ENCODE results near the gene MED25. TPM values are rescaled to one million over a fixed set of nuclear protein-coding genes. Genes with fewer than 3 reads are reported as not detected.

The MED25 gene
- total and polyA plus RNA-seq, 2 of the 4 experiments (the other 2 are of a cell fraction), result 4.7 to 38.5 TPM

DNA sequence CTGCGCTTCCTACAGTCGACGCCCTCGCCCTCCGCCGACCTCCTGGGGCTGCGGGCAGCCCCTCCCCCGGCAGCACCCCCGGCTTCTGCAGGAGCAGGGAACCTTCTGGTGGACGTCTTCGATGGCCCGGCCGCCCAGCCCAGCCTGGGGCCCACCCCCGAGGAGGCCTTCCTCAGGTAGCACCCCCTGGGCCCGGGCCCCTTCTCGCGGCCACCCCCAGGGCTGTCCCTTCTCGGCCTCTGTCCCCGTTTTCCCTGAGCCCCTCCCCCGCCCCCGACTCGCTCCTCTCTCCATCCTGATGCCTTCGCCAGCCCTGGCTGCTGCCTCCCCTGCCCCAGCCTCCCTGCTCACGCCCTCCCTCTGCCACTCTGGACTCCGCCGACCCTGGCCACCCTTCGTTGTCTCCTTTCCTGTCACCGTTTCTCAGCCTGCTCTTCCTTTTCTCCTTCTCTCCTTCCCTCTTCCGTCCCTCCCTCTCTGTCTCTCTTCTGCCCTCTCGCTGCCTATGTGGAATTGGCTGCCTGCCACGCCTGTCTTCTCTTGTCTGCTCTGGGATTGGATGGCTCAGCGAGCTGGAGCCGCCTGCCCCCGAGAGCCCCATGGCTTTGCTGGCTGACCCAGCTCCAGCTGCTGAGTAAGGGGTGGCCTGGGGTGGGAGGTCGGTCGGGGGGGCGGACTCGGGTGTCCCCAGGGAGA is 16.0 kb upstream of the MED25 start (continued):
- TF ChIP-seq NFE2L2 (IDR thresholded peaks at IDR 0.05; ENCODE audit: low read depth, low read length) (no peak), SMC3 (IDR thresholded peaks at IDR 0.05; ENCODE audit: low read depth, low read length) (no peak)

- Histone ChIP-seq H2AFZ (replicated peaks; ENCODE audit: low read length, poor library complexity) (peak overlapping the region; percentile 98), H3K4ac (ENCODE audit: low read depth, low read length) (0 out of 2 replicates have a peak overlapping the region, but pooled peaks have one; percentile 4), H3K36me3 (ENCODE audit: control insufficient read depth, insufficient read depth, low read length) (peaks cover 61% of the 10 kb centered on the region), H3K9ac (ENCODE audit: low read depth, low read length) (no peak overlapping the region), H3K4me1 (ENCODE audit: control insufficient read depth, insufficient read depth, low read length) (no peaks in the 10 kb centered on the region; the same call in 1 of the 2 replicates), H4K8ac (ENCODE audit: low read depth in 2 of 2, low read length in 2 of 2) (peak overlapping the region in 1 of 2 experiments; percentile 26; a peak in 1 of 4 replicates), H3K23ac (ENCODE audit: low read depth, low read length) (no peak overlapping the region), H2BK120ac (ENCODE audit: low read depth, low read length) (no peak overlapping the region), H2AK9ac (replicated peaks; ENCODE audit: low read depth, low read length, poor library complexity) (peak overlapping the region; percentile 65), H4K5ac (ENCODE audit: low read depth, low read length) (no peak overlapping the region), H3K4me3 (ENCODE audit: insufficient read depth, low read depth, low read length) (no peak overlapping the region), H3K27ac (ENCODE audit: insufficient read depth, low read length) (no peak overlapping the region), H3K14ac (replicated peaks; ENCODE audit: low read depth, low read length) (no peak overlapping the region), H3K79me1 (ENCODE audit: low read depth in 1 of 2, low read length in 2 of 2) (peaks cover 0 to 20% of the 10 kb centered on the region in 2 experiments; a peak in 1 of 4 replicates), H4K20me1 (ENCODE audit: insufficient read depth, low read length) (peaks cover 7% of the 10 kb centered on the region), H3K9me1 (ENCODE audit: insufficient read depth, low read length) (no peaks in the 10 kb centered on the region), H3K27me3 (ENCODE audit: control insufficient read depth, insufficient read depth, low read length) (no peaks in the 10 kb centered on the region), H2BK5ac (ENCODE audit: low read depth, low read length, poor library complexity, severe bottlenecking) (no peak overlapping the region), H2AK5ac (ENCODE audit: low read depth, low read length) (peak overlapping the region; percentile 24; the same call in 1 of the 2 replicates), H4K91ac (ENCODE audit: insufficient read depth, low read depth, low read length) (no peak overlapping the region), H3K18ac (ENCODE audit: low read depth, low read length) (no peak overlapping the region), H3K4me2 (ENCODE audit: low read depth, low read length) (no peak overlapping the region), H2BK15ac (ENCODE audit: low read depth, low read length) (no peak overlapping the region), H3K56ac (ENCODE audit: extremely low read depth, insufficient read depth, low read length) (no peak overlapping the region), H2BK20ac (ENCODE audit: low read depth, low read length) (no peak overlapping the region), H3K9me3 (ENCODE audit: control insufficient read depth, insufficient read depth, low read length) (no peaks in the 10 kb centered on the region)
- no peak for DNase-seq
- BruUV-seq (replicated peaks), result no TSS peak
- dilution Hi-C loops (cut with HindIII; ENCODE audit: low sequenced_read_pairs, unreplicated experiment) (no loop called here), intact Hi-C loops (cut with micrococcal nuclease) (loop anchor here (5.0 kb wide), 1 partner anchor 111 kb away; the partner anchor contains the start of gene CPT1C), in situ Hi-C loops (cut with MboI; ENCODE audit: low sequenced_read_pairs) (no loop called here)
- ChIA-PET POLR2A (ENCODE audit: unreplicated experiment) (interaction anchor here (0.6 kb wide), 1 partner anchor 112 kb away, joined by 4 read pairs; the partner anchor contains the start of gene CPT1C), CTCF (no interaction called here)
- WGBS, 2 experiments (ENCODE audit: extremely low coverage in 2 of 2, insufficient read length in 1 of 2), result 95% methylated on average over 4 of the region's 24 CpGs; no CpG with 5 or more reads in 1 of the 2 experiments
- ATAC-seq (ENCODE audit: low read depth), result no peak
- TF ChIP-seq RCOR1 (IDR thresholded peaks at IDR 0.05; ENCODE audit: insufficient replicate concordance, low read length) (no peak), CEBPB (IDR thresholded peaks at IDR 0.05; ENCODE audit: low read depth, low read length) (no peak), CHD1 (IDR thresholded peaks at IDR 0.05; ENCODE audit: low read depth, low read length) (no peak), MAFK (IDR thresholded peaks at IDR 0.05; ENCODE audit: low read depth, low read length) (no peak), RAD21 (IDR thresholded peaks at IDR 0.05; ENCODE audit: low read length) (no peak), NFE2L2 (IDR thresholded peaks at IDR 0.05; ENCODE audit: low read depth, low read length) (no peak), SMC3 (IDR thresholded peaks at IDR 0.05; ENCODE audit: low read depth, low read length) (no peak), MAZ (IDR thresholded peaks at IDR 0.05; ENCODE audit: borderline replicate concordance, low read depth, low read length) (no peak), MXI1 (IDR thresholded peaks at IDR 0.05; ENCODE audit: borderline replicate concordance, low read depth, low read length) (no peak), POLR2A (IDR thresholded peaks at IDR 0.05; ENCODE audit: low read depth, low read length) (no peak), RFX5 (IDR thresholded peaks at IDR 0.05; ENCODE audit: low read depth, low read length) (no peak)
- TF ChIP-seq, protein P1, sequence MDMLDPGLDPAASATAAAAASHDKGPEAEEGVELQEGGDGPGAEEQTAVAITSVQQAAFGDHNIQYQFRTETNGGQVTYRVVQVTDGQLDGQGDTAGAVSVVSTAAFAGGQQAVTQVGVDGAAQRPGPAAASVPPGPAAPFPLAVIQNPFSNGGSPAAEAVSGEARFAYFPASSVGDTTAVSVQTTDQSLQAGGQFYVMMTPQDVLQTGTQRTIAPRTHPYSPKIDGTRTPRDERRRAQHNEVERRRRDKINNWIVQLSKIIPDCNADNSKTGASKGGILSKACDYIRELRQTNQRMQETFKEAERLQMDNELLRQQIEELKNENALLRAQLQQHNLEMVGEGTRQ (IDR thresholded peaks at IDR 0.05; ENCODE audit: low read depth, low read length), result no peak
- TF ChIP-seq, protein P2, sequence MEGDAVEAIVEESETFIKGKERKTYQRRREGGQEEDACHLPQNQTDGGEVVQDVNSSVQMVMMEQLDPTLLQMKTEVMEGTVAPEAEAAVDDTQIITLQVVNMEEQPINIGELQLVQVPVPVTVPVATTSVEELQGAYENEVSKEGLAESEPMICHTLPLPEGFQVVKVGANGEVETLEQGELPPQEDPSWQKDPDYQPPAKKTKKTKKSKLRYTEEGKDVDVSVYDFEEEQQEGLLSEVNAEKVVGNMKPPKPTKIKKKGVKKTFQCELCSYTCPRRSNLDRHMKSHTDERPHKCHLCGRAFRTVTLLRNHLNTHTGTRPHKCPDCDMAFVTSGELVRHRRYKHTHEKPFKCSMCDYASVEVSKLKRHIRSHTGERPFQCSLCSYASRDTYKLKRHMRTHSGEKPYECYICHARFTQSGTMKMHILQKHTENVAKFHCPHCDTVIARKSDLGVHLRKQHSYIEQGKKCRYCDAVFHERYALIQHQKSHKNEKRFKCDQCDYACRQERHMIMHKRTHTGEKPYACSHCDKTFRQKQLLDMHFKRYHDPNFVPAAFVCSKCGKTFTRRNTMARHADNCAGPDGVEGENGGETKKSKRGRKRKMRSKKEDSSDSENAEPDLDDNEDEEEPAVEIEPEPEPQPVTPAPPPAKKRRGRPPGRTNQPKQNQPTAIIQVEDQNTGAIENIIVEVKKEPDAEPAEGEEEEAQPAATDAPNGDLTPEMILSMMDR (conservative IDR thresholded peaks at IDR 0.05; ENCODE audit: low read depth, low read length), result no peak
Observed at GRCh38 chr19:49802836-49803528, 15.1 kb upstream of the MED25 start.

Data from IMR-90 (cell line).